GM23338 (cell line): Measurements from ENCODE around the gene BDH1. TPM values are rescaled to one million over a fixed set of nuclear protein-coding genes. Genes with fewer than 3 reads are reported as not detected.
"Not testable (repeated sequence)": the region's sequence is repeated elsewhere in the genome, so short reads cannot be mapped to it uniquely, and the experiment has no call there.

Experiments used
- ATAC-seq: fragments of 200-7000 bp; cut with Tn5 transposase; 3 replicates; pipeline ENCODE4 v1.9.1; 2020
- DNase-seq: peaks from one replicate; pipeline ENCODE4 v3.0.0-alpha.2; 2015; ENCODE audit warnings: low spot score
- H2AFZ ChIP-seq: fragments of 200-600 bp; sonication (generic); 2 replicates; pipeline ENCODE4 v1.8.0; 2016; ENCODE audit warnings: antibody characterized with exemption, mild to moderate bottlenecking, moderate library complexity
- H3F3A ChIP-seq: fragments of 200-600 bp; sonication (generic); replicated peaks from 2 replicates; pipeline ENCODE4 v1.8.0; 2017; ENCODE audit warnings: antibody characterized with exemption, mixed run types, low read depth
- H3K27ac ChIP-seq: fragments of 200-600 bp; sonication (generic); 2 replicates; pipeline ENCODE4 v1.6.1; 2016; ENCODE audit warnings: low read depth
- H3K27me3 ChIP-seq: fragments of 200-600 bp; sonication (generic); 2 replicates; pipeline ENCODE4 v1.8.0; 2016; ENCODE audit warnings: mild to moderate bottlenecking, mixed run types, moderate library complexity; ENCODE audit not compliant: insufficient read depth
- H3K36me3 ChIP-seq: fragments of 200-600 bp; sonication (generic); 2 replicates; pipeline ENCODE4 v1.8.0; 2016; ENCODE audit warnings: mild to moderate bottlenecking; ENCODE audit not compliant: insufficient read depth
- H3K4me1 ChIP-seq: fragments of 200-600 bp; sonication (generic); 2 replicates; pipeline ENCODE4 v1.8.0; 2016; ENCODE audit warnings: mild to moderate bottlenecking, moderate library complexity; ENCODE audit not compliant: insufficient read depth
- H3K4me2 ChIP-seq: fragments of 200-600 bp; sonication (generic); 2 replicates; pipeline ENCODE4 v1.7.1; 2017; ENCODE audit warnings: mixed run types
- H3K4me3 ChIP-seq: fragments of 200-600 bp; sonication (generic); 2 replicates; pipeline ENCODE4 v1.6.1; 2016; ENCODE audit warnings: mixed run types
- H3K79me2 ChIP-seq: fragments of 200-600 bp; sonication (generic); replicated peaks from 2 replicates; pipeline ENCODE4 v1.8.0; 2017; ENCODE audit warnings: mild to moderate bottlenecking; ENCODE audit not compliant: insufficient read depth
- H3K9me2 ChIP-seq: fragments of 200-600 bp; sonication (generic); 2 replicates; pipeline ENCODE4 v1.8.0; 2017; ENCODE audit not compliant: insufficient read depth
- H4K20me1 ChIP-seq: fragments of 200-600 bp; sonication (generic); replicated peaks from 2 replicates; pipeline ENCODE4 v1.8.0; 2017; ENCODE audit warnings: mild to moderate bottlenecking; ENCODE audit not compliant: insufficient read depth
- H3K27ac Mint-ChIP-seq: 2 replicates; pipeline ENCODE4 v1.8.0; 2020; ENCODE audit warnings: inconsistent platforms, mild to moderate bottlenecking, moderate library complexity, mixed read lengths
- H3K27me3 Mint-ChIP-seq: 3 replicates; pipeline ENCODE4 v1.8.0; 2022; ENCODE audit warnings: low read depth, mild to moderate bottlenecking, moderate library complexity, mixed read lengths, inconsistent platforms; ENCODE audit not compliant: insufficient read depth, poor library complexity
- H3K36me3 Mint-ChIP-seq: 3 replicates; pipeline ENCODE4 v1.8.0; 2021; ENCODE audit warnings: low read depth, mild to moderate bottlenecking, inconsistent platforms, moderate library complexity, mixed read lengths
- H3K4me1 Mint-ChIP-seq: 3 replicates; pipeline ENCODE4 v1.8.0; 2020; ENCODE audit warnings: mild to moderate bottlenecking, inconsistent platforms, mixed read lengths
- H3K4me3 Mint-ChIP-seq: 3 replicates; pipeline ENCODE4 v1.8.0; 2021; ENCODE audit warnings: moderate library complexity, mild to moderate bottlenecking, inconsistent platforms, mixed read lengths
- H3K9me3 Mint-ChIP-seq: 3 replicates; pipeline ENCODE4 v1.8.0; 2020; ENCODE audit warnings: moderate library complexity, mild to moderate bottlenecking, inconsistent platforms, mixed read lengths
- CREB1 ChIP-seq: fragments of 250-450 bp; sonication (Bioruptor Pico); IDR thresholded peaks from 2 replicates; pipeline ENCODE4 v1.5.0; 2020; ENCODE audit warnings: low read depth, mild to moderate bottlenecking, moderate library complexity
- CTCF ChIP-seq, 2 experiments: fragments of 200-600 bp in 1 of 2; sonication (generic) in 1 of 2; conservative IDR thresholded peaks; 2 replicates each; pipeline versions ENCODE4 v1.5.1 to v1.6.1; 2016 to 2017; ENCODE audit warnings: antibody characterized with exemption in 2 of 2, low read depth in 2 of 2, mild to moderate bottlenecking in 2 of 2, moderate library complexity in 1 of 2
- EZH2phosphoT487 ChIP-seq: fragments of 200-600 bp; sonication (generic); IDR thresholded peaks from one replicate; pipeline ENCODE4 v1.8.1; 2018; ENCODE audit warnings: antibody characterized with exemption; ENCODE audit not compliant: unreplicated experiment
- JUNB ChIP-seq: IDR thresholded peaks from one replicate; pipeline ENCODE4 v1.6.1; 2016; ENCODE audit warnings: antibody characterized with exemption; ENCODE audit not compliant: unreplicated experiment
- POLR2AphosphoS5 ChIP-seq: IDR thresholded peaks from 2 replicates; pipeline ENCODE4 v1.6.1; 2016; ENCODE audit warnings: antibody characterized with exemption, low read depth
- REST ChIP-seq: IDR thresholded peaks from one replicate; pipeline ENCODE4 v1.6.1; 2018; ENCODE audit warnings: antibody characterized with exemption; ENCODE audit not compliant: unreplicated experiment
- ZNF331 ChIP-seq: fragments of 250-450 bp; sonication (Bioruptor Pico); IDR thresholded peaks from 2 replicates; pipeline ENCODE4 v1.5.0; 2020; ENCODE audit warnings: low read depth, mild to moderate bottlenecking, moderate library complexity
- ZNF462 ChIP-seq: fragments of 250-450 bp; sonication (Bioruptor Pico); IDR thresholded peaks from 2 replicates; pipeline ENCODE4 v1.5.0; 2020; ENCODE audit warnings: mild to moderate bottlenecking, moderate library complexity
- polyA plus RNA-seq: library from polyadenylated mRNA; unstranded; fragments of >200 nt; fragmentation: Nextera tagmentation; extraction: Ambion mirVana; gene quantifications from 2 replicates; pipeline ENCODE4 v1.2.1, GENCODE V29; 2016
- total RNA-seq: library from RNA; depleted of rRNA; stranded (reverse); fragments of >200 nt; shearing (Covaris generic); gene quantifications from 2 replicates; pipeline ENCODE4 v1.2.3, GENCODE V29; 2014

BDH1 gene
- total and polyA plus RNA-seq, 2 experiments from 2014 or later: 18.1 to 19.3 TPM

GRCh38 chr3:197573048-197573767 lies 17.4 kb upstream of the BDH1 start:
- TF ChIP-seq EZH2phosphoT487: no peak
- TF ChIP-seq CTCF (conservative IDR thresholded peaks at IDR 0.05; ENCODE audit: low read depth in 2 of 2): no peak
- no peak for TF ChIP-seq JUNB
- TF ChIP-seq ZNF331: no peak
- TF ChIP-seq ZNF462 (CRISPR knock-in tag): no peak
- TF ChIP-seq POLR2AphosphoS5: no peak
- no peak for TF ChIP-seq REST
- TF ChIP-seq CREB1 (CRISPR knock-in tag): no peak
- no peak for ATAC-seq
- H3K27me3 ChIP-seq: no peaks in the 10 kb centered on the region
- Mint-ChIP-seq H3K27ac (peak overlapping the region; percentile 22; the same call in 1 of the 2 replicates), H3K4me3 (peak overlapping the region; percentile 35; the same call in 1 of the 3 replicates), H3K36me3 (peaks cover 56% of the 10 kb centered on the region), H3K9me3 (peaks cover 65% of the 10 kb centered on the region), H3K4me1 (peaks cover 55% of the 10 kb centered on the region), H3K27me3 (peaks cover 19% of the 10 kb centered on the region)
- H3K4me1 ChIP-seq: peaks cover 40% of the 10 kb centered on the region
- H3F3A ChIP-seq: peaks cover 10% of the 10 kb centered on the region
- peak overlapping the region; percentile 68; the same call in 1 of the 2 replicates for H2AFZ ChIP-seq
- peaks cover 7% of the 10 kb centered on the region; the same call in 1 of the 2 replicates for H3K36me3 ChIP-seq
- no peaks in the 10 kb centered on the region; the same call in 1 of the 2 replicates for H3K9me2 ChIP-seq
- H3K4me2 ChIP-seq: peak overlapping the region; percentile 71
- no peak overlapping the region for H3K4me3 ChIP-seq
- 0 out of 2 replicates have a peak overlapping the region, but pooled peaks have one; percentile 91 for H3K27ac ChIP-seq
- no peaks in the 10 kb centered on the region for H3K79me2 ChIP-seq
- H4K20me1 ChIP-seq: no peaks in the 10 kb centered on the region
- no peak for DNase-seq

DNA sequence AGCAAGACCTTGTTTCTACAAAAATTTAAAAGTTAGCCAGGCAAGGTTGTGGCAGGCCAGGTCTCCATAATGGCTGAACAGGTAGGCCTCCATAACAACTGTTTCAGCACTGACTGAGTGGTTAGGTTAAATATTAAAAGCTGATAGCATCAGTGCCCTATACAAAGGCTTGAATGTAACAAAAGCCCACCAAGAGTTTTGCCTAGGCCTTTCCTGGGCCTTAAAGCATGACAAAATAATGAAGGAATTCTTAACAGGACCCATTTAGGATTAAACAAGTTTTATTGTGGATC lies 16.1 kb upstream of the BDH1 start:
- Mint-ChIP-seq H3K36me3 (peaks cover 51% of the 10 kb centered on the region), H3K4me1 (peaks cover 52% of the 10 kb centered on the region), H3K9me3 (peaks cover 59% of the 10 kb centered on the region), H3K27me3 (peaks cover 11% of the 10 kb centered on the region)
- not testable (repeated sequence) for H3K9me2 ChIP-seq, H3K4me2 ChIP-seq, H3K27me3 ChIP-seq, H3K36me3 ChIP-seq, H3K4me3 Mint-ChIP-seq, H2AFZ ChIP-seq, H4K20me1 ChIP-seq, DNase-seq, ATAC-seq, H3F3A ChIP-seq, H3K79me2 ChIP-seq, H3K4me3 ChIP-seq, H3K27ac Mint-ChIP-seq, H3K27ac ChIP-seq
- peaks cover 53% of the 10 kb centered on the region for H3K4me1 ChIP-seq
